A549 (cell line): ENCODE measurements around the gene MAL. TPM values are rescaled to one million over a fixed set of nuclear protein-coding genes. Genes with fewer than 3 reads are reported as not detected.
A peak's percentile ranks its signal among the peaks of the same experiment; 100 is the strongest.

Source experiments
- ATAC-seq, 2 experiments: fragments of 200-7000 bp in 1 of 2; fragments of >200 bp in 1 of 2; cut with Nextera tagmentation in 1 of 2; cut with Tn5 transposase in 1 of 2; 3 replicates each; pipeline versions ENCODE4 v1.8.0 to v1.9.1; 2018 to 2020; ENCODE audit warnings: mild to moderate bottlenecking in 1 of 2, moderate library complexity in 1 of 2
- CTCF ChIA-PET: fragments of 300-600 bp; sonication (Branson Sonifier 250); formaldehyde crosslinking; extraction: SDS; loops from one replicate; lab custom pipeline; 2021; ENCODE audit warnings: antibody characterized with exemption, inconsistent platforms; lab: Yijun Ruan, JAX
- POLR2A ChIA-PET: fragments of 350-600 bp; formaldehyde crosslinking; extraction: SDS; loops from one replicate; lab custom pipeline; 2021; ENCODE audit warnings: antibody characterized with exemption, inconsistent platforms; lab: Yijun Ruan, JAX
- DNase-seq, 2 experiments: peaks; one replicate each; pipeline versions ENCODE4 v3.0.0 to v3.0.0-alpha.2; 2011 to 2016; ENCODE audit warnings: low read depth in 1 of 2, low spot score in 1 of 2
- FAIRE-seq: peaks from 2 replicates; lab custom pipeline; 2011; peaks lifted over from hg19 to GRCh38; lab: Jason Lieb, UNC
- H3K27ac ChIP-seq, 2 experiments: fragments of >200 bp; sonication (Bioruptor Twin); formaldehyde crosslinking; 3 replicates each; pipeline ENCODE4 v1.5.1; 2016 to 2017
- H3K4me1 ChIP-seq: fragments of >200 bp; sonication (Bioruptor Twin); formaldehyde crosslinking; 3 replicates; pipeline ENCODE4 v1.6.1; 2016
- H3K4me2 ChIP-seq: fragments of >200 bp; sonication (Bioruptor Twin); formaldehyde crosslinking; 3 replicates; pipeline ENCODE4 v1.6.1; 2016
- H3K4me3 ChIP-seq: fragments of >200 bp; sonication (Bioruptor Twin); formaldehyde crosslinking; 3 replicates; pipeline ENCODE4 v1.5.1; 2016
- H3K9me3 ChIP-seq: fragments of >200 bp; sonication (Bioruptor Twin); formaldehyde crosslinking; 3 replicates; pipeline ENCODE4 v1.6.1; 2016
- BHLHE40 ChIP-seq: IDR thresholded peaks from 2 replicates; pipeline ENCODE4 v1.6.1; 2012; ENCODE audit warnings: low read depth, low read length, inconsistent platforms
- CBX8 ChIP-seq: fragments of 200-600 bp; sonication (generic); IDR thresholded peaks from 2 replicates; pipeline ENCODE4 v1.6.1; 2016
- CEBPB ChIP-seq, 2 experiments: fragments of >200 bp in 1 of 2; sonication (Bioruptor Twin) in 1 of 2; formaldehyde crosslinking in 1 of 2; IDR thresholded peaks; 2 replicates each; pipeline ENCODE4 v1.6.1; 2012 to 2016
- CHD2 ChIP-seq: fragments of 150-350 bp; IDR thresholded peaks from 2 replicates; pipeline ENCODE4 v1.6.1; 2014; ENCODE audit warnings: low read length; ENCODE audit not compliant: partially characterized antibody
- ESRRA ChIP-seq: fragments of 150-350 bp; IDR thresholded peaks from 2 replicates; pipeline ENCODE4 v1.6.1; 2014; ENCODE audit warnings: mild to moderate bottlenecking, low read length, borderline replicate concordance
- FOSL2 ChIP-seq, 2 experiments: fragments of 450-650 bp in 1 of 2; fragments of >200 bp in 1 of 2; sonication (Bioruptor Twin) in 1 of 2; formaldehyde crosslinking; IDR thresholded peaks; 2 replicates each; pipeline versions ENCODE4 v1.5.0 to v1.6.1; 2016 to 2020; ENCODE audit warnings: mild to moderate bottlenecking in 1 of 2, moderate library complexity in 1 of 2
- JUN ChIP-seq, 2 experiments: fragments of >200 bp; sonication (Bioruptor Twin); formaldehyde crosslinking; IDR thresholded peaks; 2 replicates in 1 of 2; 3 replicates in 1 of 2; pipeline ENCODE4 v1.6.1; 2016 to 2017
- MAFK ChIP-seq: fragments of 450-650 bp; IDR thresholded peaks from 2 replicates; pipeline ENCODE4 v1.6.1; 2014; ENCODE audit not compliant: partially characterized antibody
- MAX ChIP-seq: IDR thresholded peaks from 2 replicates; pipeline ENCODE4 v1.6.1; 2012
- MYC ChIP-seq: IDR thresholded peaks from 2 replicates; pipeline ENCODE4 v1.6.1; 2012; ENCODE audit warnings: mild to moderate bottlenecking, inconsistent platforms, low read length, improper control_type of control experiment, borderline replicate concordance
- NPAS2 ChIP-seq: fragments of 250-450 bp; sonication (Bioruptor Pico); IDR thresholded peaks from 2 replicates; pipeline ENCODE4 v1.8.0; 2022; ENCODE audit warnings: mild to moderate bottlenecking, moderate library complexity, borderline replicate concordance
- PBX3 ChIP-seq: IDR thresholded peaks from 2 replicates; pipeline ENCODE4 v1.6.1; 2012
- POLR2A ChIP-seq: IDR thresholded peaks from 2 replicates; pipeline ENCODE4 v1.6.1; 2012; ENCODE audit warnings: mild to moderate bottlenecking, low read length
- RAD21 ChIP-seq, 2 experiments: fragments of >200 bp in 1 of 2; sonication (Bioruptor Twin) in 1 of 2; formaldehyde crosslinking in 1 of 2; IDR thresholded peaks in 1 of 2; conservative IDR thresholded peaks in 1 of 2; 2 replicates in 1 of 2; 3 replicates in 1 of 2; pipeline ENCODE4 v1.6.1; 2012 to 2018; ENCODE audit warnings: inconsistent platforms in 1 of 2
- RCOR1 ChIP-seq: fragments of 150-350 bp; IDR thresholded peaks from 2 replicates; pipeline ENCODE4 v1.6.1; 2014; ENCODE audit warnings: antibody characterized with exemption, low read length, low read depth
- RNF2 ChIP-seq: fragments of 200-600 bp; sonication (generic); IDR thresholded peaks from 2 replicates; pipeline ENCODE4 v1.6.1; 2016; ENCODE audit warnings: low read depth, mild to moderate bottlenecking, antibody characterized with exemption, moderate library complexity, borderline replicate concordance
- SREBF2 ChIP-seq: fragments of 450-650 bp; IDR thresholded peaks from 2 replicates; pipeline ENCODE4 v1.6.1; 2014; ENCODE audit warnings: mild to moderate bottlenecking, moderate library complexity
- TFCP2L1 ChIP-seq: fragments of 250-450 bp; sonication (Bioruptor Pico); IDR thresholded peaks from 2 replicates; pipeline ENCODE4 v1.5.0; 2021; ENCODE audit warnings: mild to moderate bottlenecking
- USF2 ChIP-seq: fragments of 450-650 bp; IDR thresholded peaks from 2 replicates; pipeline ENCODE4 v1.6.1; 2014; ENCODE audit warnings: antibody characterized with exemption
- ZFP36 ChIP-seq: fragments of 450-650 bp; IDR thresholded peaks from 2 replicates; pipeline ENCODE4 v1.6.1; 2014; ENCODE audit warnings: borderline replicate concordance; ENCODE audit not compliant: partially characterized antibody
- WGBS: methylation state at CpG from one replicate; pipeline ENCODE4 v1.1.6; 2017; ENCODE audit errors: missing lambda C conversion rate; 5-methylcytosine and 5-hydroxymethylcytosine counted together
- polyA plus RNA-seq, 4 experiments: library from polyadenylated mRNA; depleted of rRNA in 3 of 4; stranded (reverse); fragments of >200 nt; fragmentation: RNase III in 1 of 4; extraction: RNeasy Plus Mini Kit Qiagen cat#74134 plus additional on column Dnase treatment in 1 of 4; gene quantifications; 2 replicates in 3 of 4; 3 replicates in 1 of 4; pipeline ENCODE4 v1.2.3, GENCODE V29; 2011 to 2017
- TF ChIP-seq, protein P1 (sequence below): fragments of 250-450 bp; sonication (Bioruptor Pico); IDR thresholded peaks from 2 replicates; pipeline ENCODE4 v1.5.0; 2021; ENCODE audit warnings: mild to moderate bottlenecking, moderate library complexity, borderline replicate concordance

MAL gene
- polyA plus RNA-seq, 2 of the 4 experiments (the other 2 are of a cell fraction) = not detected

DNA sequence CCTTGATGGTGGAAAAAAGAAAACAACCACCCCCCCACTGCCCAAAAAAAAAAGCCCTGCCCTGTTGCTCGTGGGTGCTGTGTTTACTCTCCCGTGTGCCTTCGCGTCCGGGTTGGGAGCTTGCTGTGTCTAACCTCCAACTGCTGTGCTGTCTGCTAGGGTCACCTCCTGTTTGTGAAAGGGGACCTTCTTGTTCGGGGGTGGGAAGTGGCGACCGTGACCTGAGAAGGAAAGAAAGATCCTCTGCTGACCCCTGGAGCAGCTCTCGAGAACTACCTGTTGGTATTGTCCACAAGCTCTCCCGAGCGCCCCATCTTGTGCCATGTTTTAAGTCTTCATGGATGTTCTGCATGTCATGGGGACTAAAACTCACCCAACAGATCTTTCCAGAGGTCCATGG is 28.0 kb downstream of the MAL start:
- FAIRE-seq = no peak
- CTCF ChIA-PET = interaction anchor here (0.6 to 6.1 kb wide), 10 partner anchors 10 to 70 kb away, joined by 3 to 45 read pairs (median 4); partner anchors contain the start of gene MAL
- no peak overlapping the region for H3K4me3 ChIP-seq
- H3K9me3 ChIP-seq = no peaks in the 10 kb centered on the region; the same call in 2 of the 3 replicates
- TF ChIP-seq RAD21 (conservative IDR thresholded peaks at IDR 0.05 in 1 of 2, IDR thresholded peaks at IDR 0.05 in 1 of 2) (peak in 1 of 2 experiments; percentile 31; a peak in 2 of 5 replicates), CBX8 (no peak)
- TF ChIP-seq, all 56 proteins: peak for 1
- H3K4me1 ChIP-seq = no peaks in the 10 kb centered on the region
- H3K27ac ChIP-seq = no peak overlapping the region
- ATAC-seq (peak; percentile 40 to 62; a peak in 3 of 6 replicates), DNase-seq (peak in 1 of 2 experiments; percentile 37)
- 2% methylated on average over 11 of the region's 11 CpGs for WGBS
- H3K4me2 ChIP-seq = no peak overlapping the region
- POLR2A ChIA-PET = no interaction called here

- Histone ChIP-seq H3K27ac (no peak overlapping the region), H3K9me3 (no peaks in the 10 kb centered on the region; the same call in 2 of the 3 replicates), H3K4me1 (no peaks in the 10 kb centered on the region)
- CTCF ChIA-PET = interaction anchor here (0.6 to 6.1 kb wide), 8 partner anchors 9 to 70 kb away, joined by 3 to 45 read pairs (median 8); partner anchors contain the start of gene MAL
- DNase-seq (no peak), FAIRE-seq (no peak), ATAC-seq (no peak)
- no peak for TF ChIP-seq MAX
- no peak for TF ChIP-seq FOSL2 (IDR thresholded peaks at IDR 0.05)
- TF ChIP-seq FOSL2 (CRISPR knock-in tag; IDR thresholded peaks at IDR 0.05) = no peak
- no peak for TF ChIP-seq RCOR1
- no peak for TF ChIP-seq NPAS2 (CRISPR knock-in tag)
- no peak for TF ChIP-seq POLR2A
- no peak for TF ChIP-seq SREBF2
- no peak for TF ChIP-seq MAFK
- TF ChIP-seq TFCP2L1 (CRISPR knock-in tag) = no peak
- TF ChIP-seq MYC = no peak
- no peak for TF ChIP-seq ZFP36
- TF ChIP-seq PBX3 = no peak
- no peak for TF ChIP-seq CHD2
- TF ChIP-seq, all 56 proteins: peak for 0
- no peak overlapping the region for H3K4me2 ChIP-seq
- H3K4me3 ChIP-seq = no peak overlapping the region
- POLR2A ChIA-PET = no interaction called here
- WGBS = 3% methylated on average over 5 of the region's 5 CpGs
Measured at GRCh38 chr2:95054016-95054415, 28.5 kb downstream of the MAL start.

GRCh38 chr2:95055262-95055661 is 29.8 kb downstream of the MAL start:
- Histone ChIP-seq H3K4me2 (no peak overlapping the region), H3K9me3 (no peaks in the 10 kb centered on the region; the same call in 2 of the 3 replicates), H3K4me1 (no peaks in the 10 kb centered on the region), H3K27ac (no peak overlapping the region), H3K4me3 (no peak overlapping the region)
- ChIA-PET POLR2A (no interaction called here), CTCF (interaction anchor here (1.5 to 6.1 kb wide), 5 partner anchors 8 to 182 kb away, joined by 3 to 45 read pairs (median 24); partner anchors contain the start of gene MAL)
- TF ChIP-seq ESRRA (no peak), RNF2 (no peak), RCOR1 (no peak), USF2 (no peak), BHLHE40 (no peak), CEBPB (IDR thresholded peaks at IDR 0.05) (no peak), JUN (IDR thresholded peaks at IDR 0.05) (no peak)
- TF ChIP-seq, protein P1, sequence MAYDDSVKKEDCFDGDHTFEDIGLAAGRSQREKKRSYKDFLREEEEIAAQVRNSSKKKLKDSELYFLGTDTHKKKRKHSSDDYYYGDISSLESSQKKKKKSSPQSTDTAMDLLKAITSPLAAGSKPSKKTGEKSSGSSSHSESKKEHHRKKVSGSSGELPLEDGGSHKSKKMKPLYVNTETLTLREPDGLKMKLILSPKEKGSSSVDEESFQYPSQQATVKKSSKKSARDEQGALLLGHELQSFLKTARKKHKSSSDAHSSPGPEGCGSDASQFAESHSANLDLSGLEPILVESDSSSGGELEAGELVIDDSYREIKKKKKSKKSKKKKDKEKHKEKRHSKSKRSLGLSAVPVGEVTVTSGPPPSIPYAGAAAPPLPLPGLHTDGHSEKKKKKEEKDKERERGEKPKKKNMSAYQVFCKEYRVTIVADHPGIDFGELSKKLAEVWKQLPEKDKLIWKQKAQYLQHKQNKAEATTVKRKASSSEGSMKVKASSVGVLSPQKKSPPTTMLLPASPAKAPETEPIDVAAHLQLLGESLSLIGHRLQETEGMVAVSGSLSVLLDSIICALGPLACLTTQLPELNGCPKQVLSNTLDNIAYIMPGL (CRISPR knock-in tag) = no peak
- ATAC-seq (no peak), FAIRE-seq (no peak), DNase-seq (no peak)
- 9% methylated on average over 3 of the region's 3 CpGs for WGBS
